Activated T-cell treated with anti-CD3 and anti-CD28 coated beads, Interleukin-2, amount 50 U/mL, for 48 hours (primary cell): ENCODE measurements around the gene ASB15.

Source experiments
- DNase-seq, 2 experiments: peaks; one replicate each; pipeline ENCODE4 v3.0.0-alpha.2; 2020

The ASB15 gene

GRCh38 chr7:123637878-123638277, 36.3 kb downstream of the ASB15 start:
- no peak for DNase-seq

- DNase-seq = no peak
Observed at GRCh38 chr7:123639631-123640030, 38.0 kb downstream of the ASB15 start.

- no peak for DNase-seq
Observed at GRCh38 chr7:123640583-123640982, 39.0 kb downstream of the ASB15 start.

GRCh38 chr7:123641901-123642300, 40.3 kb downstream of the ASB15 start:
- DNase-seq = no peak

- no peak for DNase-seq
Observed at GRCh38 chr7:123643495-123644441, 42.1 kb downstream of the ASB15 start.

- no peak for DNase-seq
Observed at GRCh38 chr7:123645516-123645915, 43.9 kb downstream of the ASB15 start.

- DNase-seq = no peak
Observed at GRCh38 chr7:123647106-123647730, 45.6 kb downstream of the ASB15 start.

- no peak for DNase-seq
Observed at GRCh38 chr7:123649964-123650363, 48.3 kb downstream of the ASB15 start.

GRCh38 chr7:123650595-123650994, 49.0 kb downstream of the ASB15 start:
- no peak for DNase-seq

- no peak for DNase-seq
Observed at GRCh38 chr7:123652406-123652805, 50.8 kb downstream of the ASB15 start.

- DNase-seq = no peak
Observed at GRCh38 chr7:123653162-123653561, 51.5 kb downstream of the ASB15 start.

GRCh38 chr7:123655614-123656013, 54.0 kb downstream of the ASB15 start, which contains the start of gene LMOD2:
LMOD2 (plus strand) TSS chr7:123655866; CDS start chr7:123655964, 98 bp downstream.
- no peak for DNase-seq

- no peak for DNase-seq
Observed at GRCh38 chr7:123656544-123657303, 55.1 kb downstream of the ASB15 start.

- DNase-seq = no peak
Observed at GRCh38 chr7:123657304-123657685, 55.7 kb downstream of the ASB15 start.

GRCh38 chr7:123658023-123658422, 56.4 kb downstream of the ASB15 start:
- DNase-seq = no peak

GRCh38 chr7:123660514-123661354, 59.1 kb downstream of the ASB15 start:
- no peak for DNase-seq

- no peak for DNase-seq
Observed at GRCh38 chr7:123661765-123662164, 60.1 kb downstream of the ASB15 start.

GRCh38 chr7:123662293-123662692, 60.7 kb downstream of the ASB15 start:
- no peak for DNase-seq

GRCh38 chr7:123662755-123663154, 61.1 kb downstream of the ASB15 start:
- no peak for DNase-seq

- DNase-seq = no peak
Observed at GRCh38 chr7:123663200-123663599, 61.6 kb downstream of the ASB15 start.

GRCh38 chr7:123665157-123665556, 63.5 kb downstream of the ASB15 start:
- DNase-seq = no peak

- no peak for DNase-seq
Observed at GRCh38 chr7:123665896-123666295, 64.3 kb downstream of the ASB15 start.
